KMS-11 (cell line): ENCODE results near the gene KRT16.
"Not testable (repeated sequence)": the region's sequence is repeated elsewhere in the genome, so short reads cannot be mapped to it uniquely, and the experiment has no call there.

Experiments
- H2AFZ ChIP-seq: fragments of 200-600 bp; sonication (generic); 2 replicates; pipeline ENCODE4 v1.6.1; 2016; ENCODE audit warnings: antibody characterized with exemption, mixed run types, low read depth
- H3K27ac ChIP-seq: fragments of 200-600 bp; sonication (generic); 2 replicates; pipeline ENCODE4 v1.6.1; 2016; ENCODE audit warnings: mild to moderate bottlenecking, mixed run types
- H3K27me3 ChIP-seq: fragments of 200-600 bp; sonication (generic); 2 replicates; pipeline ENCODE4 v1.6.1; 2017; ENCODE audit warnings: mild to moderate bottlenecking, low read depth, mixed run types, moderate library complexity; ENCODE audit not compliant: insufficient read depth
- H3K36me3 ChIP-seq: fragments of 200-600 bp; sonication (generic); 2 replicates; pipeline ENCODE4 v1.6.1; 2017; ENCODE audit warnings: mild to moderate bottlenecking, mixed run types; ENCODE audit not compliant: insufficient read depth
- H3K4me1 ChIP-seq: fragments of 200-600 bp; sonication (generic); 2 replicates; pipeline ENCODE4 v1.6.1; 2016; ENCODE audit warnings: mild to moderate bottlenecking, low read depth, mixed run types; ENCODE audit not compliant: poor library complexity, severe bottlenecking
- H3K4me2 ChIP-seq: fragments of 200-600 bp; sonication (generic); 2 replicates; pipeline ENCODE4 v1.7.0; 2016; ENCODE audit warnings: mild to moderate bottlenecking, mixed run types
- H3K4me3 ChIP-seq: fragments of 200-600 bp; sonication (generic); IDR thresholded peaks from 2 replicates; pipeline ENCODE4 v1.6.1; 2017; ENCODE audit warnings: low read depth, low read length, mixed read lengths; ENCODE audit not compliant: insufficient read depth
- H3K79me2 ChIP-seq: fragments of 200-600 bp; sonication (generic); 2 replicates; pipeline ENCODE4 v1.6.1; 2016; ENCODE audit warnings: low read depth, mixed run types; ENCODE audit not compliant: insufficient read depth
- H3K9ac ChIP-seq: fragments of 200-600 bp; sonication (generic); 2 replicates; pipeline ENCODE4 v1.6.1; 2016; ENCODE audit warnings: mild to moderate bottlenecking, mixed run types
- H4K20me1 ChIP-seq: fragments of 200-600 bp; sonication (generic); 2 replicates; pipeline ENCODE4 v1.6.1; 2016; ENCODE audit warnings: mild to moderate bottlenecking, mixed run types; ENCODE audit not compliant: insufficient read depth
- CTCF ChIP-seq: fragments of 200-600 bp; sonication (generic); conservative IDR thresholded peaks from 2 replicates; pipeline ENCODE4 v1.6.1; 2017; ENCODE audit warnings: low read depth, mild to moderate bottlenecking, antibody characterized with exemption, low read length, moderate library complexity, mixed read lengths

KRT16 gene

GRCh38 chr17:41631898-41632285 is 19.3 kb upstream of the KRT16 start:
- Histone ChIP-seq H2AFZ (no peak overlapping the region), H3K4me2 (no peak overlapping the region), H3K4me3 (no peak overlapping the region), H3K27ac (no peak overlapping the region), H3K79me2 (no peaks in the 10 kb centered on the region), H3K36me3 (no peaks in the 10 kb centered on the region), H3K27me3 (peaks cover 34% of the 10 kb centered on the region; the same call in 1 of the 2 replicates), H3K4me1 (no peaks in the 10 kb centered on the region), H3K9ac (no peak overlapping the region), H4K20me1 (no peaks in the 10 kb centered on the region)
- no peak for TF ChIP-seq CTCF

GRCh38 chr17:41631025-41631897 is 18.7 kb upstream of the KRT16 start:
- Histone ChIP-seq H3K27ac (no peak overlapping the region), H2AFZ (no peak overlapping the region), H3K4me3 (no peak overlapping the region), H3K79me2 (no peaks in the 10 kb centered on the region), H3K4me1 (no peaks in the 10 kb centered on the region), H3K4me2 (no peak overlapping the region), H4K20me1 (no peaks in the 10 kb centered on the region), H3K9ac (no peak overlapping the region), H3K27me3 (peaks cover 35% of the 10 kb centered on the region; the same call in 1 of the 2 replicates), H3K36me3 (no peaks in the 10 kb centered on the region)
- no peak for TF ChIP-seq CTCF

- H3K27me3 ChIP-seq = peaks cover 42% of the 10 kb centered on the region; the same call in 1 of the 2 replicates
- no peaks in the 10 kb centered on the region for H3K4me1 ChIP-seq
- H4K20me1 ChIP-seq = no peaks in the 10 kb centered on the region
- H3K4me2 ChIP-seq = no peak overlapping the region
- no peaks in the 10 kb centered on the region for H3K36me3 ChIP-seq
- no peak overlapping the region for H3K27ac ChIP-seq
- H3K79me2 ChIP-seq = no peaks in the 10 kb centered on the region
- no peak overlapping the region for H3K9ac ChIP-seq
- H3K4me3 ChIP-seq = no peak overlapping the region
- no peak overlapping the region for H2AFZ ChIP-seq
- no peak for TF ChIP-seq CTCF
These were observed 17.5 kb upstream of the KRT16 start for GRCh38 chr17:41629826-41630670.

GRCh38 chr17:41629316-41629715 is 16.7 kb upstream of the KRT16 start:
- no peak overlapping the region for H2AFZ ChIP-seq
- H3K27me3 ChIP-seq = peaks cover 50% of the 10 kb centered on the region; the same call in 1 of the 2 replicates
- H4K20me1 ChIP-seq = no peaks in the 10 kb centered on the region
- no peaks in the 10 kb centered on the region for H3K36me3 ChIP-seq
- H3K4me2 ChIP-seq = no peak overlapping the region
- H3K27ac ChIP-seq = no peak overlapping the region
- no peaks in the 10 kb centered on the region for H3K4me1 ChIP-seq
- TF ChIP-seq CTCF = no peak
- H3K9ac ChIP-seq = no peak overlapping the region
- no peak overlapping the region for H3K4me3 ChIP-seq
- H3K79me2 ChIP-seq = no peaks in the 10 kb centered on the region

- H3K27ac ChIP-seq, H2AFZ ChIP-seq, H4K20me1 ChIP-seq, H3K79me2 ChIP-seq, H3K9ac ChIP-seq, H3K4me2 ChIP-seq, H3K4me1 ChIP-seq, H3K36me3 ChIP-seq, H3K4me3 ChIP-seq: not testable (repeated sequence)
- peaks cover 55% of the 10 kb centered on the region for H3K27me3 ChIP-seq
These were observed 16.2 kb upstream of the KRT16 start for GRCh38 chr17:41628621-41629255.

GRCh38 chr17:41628073-41628370 is 15.5 kb upstream of the KRT16 start:
- H4K20me1 ChIP-seq = not testable (repeated sequence)

More at GRCh38 chr17:41628073-41628370, 15.5 kb upstream of the KRT16 start:
- H3K9ac ChIP-seq, H3K4me3 ChIP-seq, H3K36me3 ChIP-seq, H3K79me2 ChIP-seq, H3K4me1 ChIP-seq, H2AFZ ChIP-seq, H3K4me2 ChIP-seq, H3K27ac ChIP-seq: not testable (repeated sequence)
- H3K27me3 ChIP-seq = peaks cover 63% of the 10 kb centered on the region
